SHP77 treated with DMSO at 0.1 percent for 48 hours (cell line): ENCODE measurements around the gene PLXDC1.

Experiments used
- DNase-seq: peaks from one replicate; lab custom pipeline; 2025; lab: John Stamatoyannopoulos, UW

The PLXDC1 gene

DNA sequence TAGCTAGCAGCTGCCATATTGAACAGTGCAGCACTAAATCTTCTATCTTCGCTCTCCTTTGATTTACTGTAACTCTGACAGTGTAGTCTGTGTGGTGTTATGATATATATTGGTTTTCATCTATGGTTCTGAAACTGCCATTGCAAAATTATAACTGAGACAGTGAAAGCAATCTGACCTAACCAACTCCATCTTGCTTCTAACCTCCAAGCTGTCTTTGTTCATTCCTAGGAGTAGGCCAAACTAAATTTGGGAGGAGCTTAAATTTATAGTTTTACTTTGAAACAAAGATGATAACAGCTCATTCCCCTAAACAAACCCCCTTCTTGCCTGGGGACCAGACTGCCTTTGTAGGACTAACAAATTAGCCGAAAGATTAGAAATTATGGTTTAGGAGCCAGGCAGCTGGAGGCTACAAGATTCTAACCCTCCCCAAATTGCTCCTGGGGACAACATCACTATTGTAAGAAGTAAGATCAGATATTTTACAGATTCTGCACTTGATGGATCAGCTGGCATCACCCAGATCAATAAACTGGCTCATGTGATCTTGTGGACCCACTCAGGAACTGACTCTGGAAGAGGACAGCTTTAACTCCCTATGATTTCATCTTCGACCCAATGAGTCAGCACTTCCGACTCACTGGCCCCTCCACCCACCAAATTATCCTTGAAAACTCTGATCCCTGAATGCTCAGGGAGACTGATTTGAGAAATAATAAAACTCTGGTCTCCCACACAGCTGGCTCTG is 137.2 kb downstream of the PLXDC1 start:
- DNase-seq = no peak
